ENCODE data around the gene DDX25.

GRCh38 chr11:125929445-125930075 is 25.3 kb downstream of the DDX25 start:
- TF ChIP-seq CTCF (IDR thresholded peaks at IDR 0.05; ENCODE audit: low read depth, low read length): no peak
- TF ChIP-seq POLR2A (IDR thresholded peaks at IDR 0.05; ENCODE audit: extremely low read depth, insufficient read length): no peak
- TF ChIP-seq MYC (IDR thresholded peaks at IDR 0.05; ENCODE audit: low read depth, low read length): no peak

Measured in NB4 (cell line).